ENCODE data around the gene ADAMTS16.
A peak's percentile ranks its signal among the peaks of the same experiment; 100 is the strongest.

Gene ADAMTS16

GRCh38 chr5:5105531-5105930 is 34.6 kb upstream of the ADAMTS16 start:
- TF ChIP-seq CTCF (IDR thresholded peaks at IDR 0.05; ENCODE audit: insufficient read depth, low read depth, low read length, missing control alignments): no peak
- DNase-seq (ENCODE audit: low read depth): no peak
- no peak overlapping the region for H3K4me3 ChIP-seq (ENCODE audit: low read depth, low read length)

GRCh38 chr5:5116956-5117355 is 23.2 kb upstream of the ADAMTS16 start:
- peak; percentile 31 for DNase-seq (ENCODE audit: low read depth)
- no peak overlapping the region for H3K4me3 ChIP-seq (ENCODE audit: low read depth, low read length)
- TF ChIP-seq CTCF (IDR thresholded peaks at IDR 0.05; ENCODE audit: insufficient read depth, low read depth, low read length, missing control alignments): no peak

GRCh38 chr5:5122776-5123175 is 17.4 kb upstream of the ADAMTS16 start:
- DNase-seq (ENCODE audit: low read depth): no peak
- no peak for TF ChIP-seq CTCF (IDR thresholded peaks at IDR 0.05; ENCODE audit: insufficient read depth, low read depth, low read length, missing control alignments)
- H3K4me3 ChIP-seq (ENCODE audit: low read depth, low read length): no peak overlapping the region

- no peak overlapping the region for H3K4me3 ChIP-seq (ENCODE audit: low read depth, low read length)
- DNase-seq (ENCODE audit: low read depth): no peak
- no peak for TF ChIP-seq CTCF (IDR thresholded peaks at IDR 0.05; ENCODE audit: insufficient read depth, low read depth, low read length, missing control alignments)
Measured at GRCh38 chr5:5124231-5124630, 15.9 kb upstream of the ADAMTS16 start.

GRCh38 chr5:5126444-5126843 is 13.7 kb upstream of the ADAMTS16 start:
- DNase-seq (ENCODE audit: low read depth): no peak
- no peak overlapping the region for H3K4me3 ChIP-seq (ENCODE audit: low read depth, low read length)
- no peak for TF ChIP-seq CTCF (IDR thresholded peaks at IDR 0.05; ENCODE audit: insufficient read depth, low read depth, low read length, missing control alignments)

GRCh38 chr5:5128766-5129165 is 11.4 kb upstream of the ADAMTS16 start:
- no peak overlapping the region for H3K4me3 ChIP-seq (ENCODE audit: low read depth, low read length)
- no peak for DNase-seq (ENCODE audit: low read depth)
- no peak for TF ChIP-seq CTCF (IDR thresholded peaks at IDR 0.05; ENCODE audit: insufficient read depth, low read depth, low read length, missing control alignments)

- no peak for TF ChIP-seq CTCF (IDR thresholded peaks at IDR 0.05; ENCODE audit: insufficient read depth, low read depth, low read length, missing control alignments)
- no peak overlapping the region for H3K4me3 ChIP-seq (ENCODE audit: low read depth, low read length)
- DNase-seq (ENCODE audit: low read depth): no peak
Measured at GRCh38 chr5:5132234-5132633, 7.9 kb upstream of the ADAMTS16 start.
